ENCODE measurements around the gene OR2T4. TPM values are rescaled to one million over a fixed set of nuclear protein-coding genes. Genes with fewer than 3 reads are reported as not detected.

Gene OR2T4
- total RNA-seq = not detected

DNA sequence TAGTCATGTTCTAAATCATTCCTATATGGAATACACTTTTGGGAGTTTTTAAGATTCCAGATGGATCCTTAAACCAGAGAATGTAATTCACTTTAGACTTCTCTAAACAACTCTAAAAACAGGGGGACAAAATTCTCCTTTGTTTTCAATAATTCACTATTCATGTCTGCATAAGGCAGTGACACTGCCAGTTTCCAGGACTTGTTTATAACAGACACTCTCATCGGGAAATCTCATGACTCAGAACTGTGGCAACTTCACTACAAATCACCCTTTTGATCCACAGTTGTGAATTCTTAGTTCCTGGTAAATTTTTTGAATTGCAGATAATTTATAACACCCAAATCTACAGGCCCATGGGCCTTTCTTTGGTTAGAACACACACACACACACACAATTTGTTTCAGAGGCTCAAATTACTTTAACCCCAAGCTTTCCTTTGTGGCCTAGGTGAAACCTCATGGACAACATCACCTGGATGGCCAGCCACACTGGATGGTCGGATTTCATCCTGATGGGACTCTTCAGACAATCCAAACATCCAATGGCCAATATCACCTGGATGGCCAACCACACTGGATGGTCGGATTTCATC, at the start of gene OR2T4:
Gene OR2T4 (plus strand): TSS at position 545 of the 595 bp plus-strand sequence. CDS start 0 bp downstream, at position 545.
- no peak for ATAC-seq

DNA sequence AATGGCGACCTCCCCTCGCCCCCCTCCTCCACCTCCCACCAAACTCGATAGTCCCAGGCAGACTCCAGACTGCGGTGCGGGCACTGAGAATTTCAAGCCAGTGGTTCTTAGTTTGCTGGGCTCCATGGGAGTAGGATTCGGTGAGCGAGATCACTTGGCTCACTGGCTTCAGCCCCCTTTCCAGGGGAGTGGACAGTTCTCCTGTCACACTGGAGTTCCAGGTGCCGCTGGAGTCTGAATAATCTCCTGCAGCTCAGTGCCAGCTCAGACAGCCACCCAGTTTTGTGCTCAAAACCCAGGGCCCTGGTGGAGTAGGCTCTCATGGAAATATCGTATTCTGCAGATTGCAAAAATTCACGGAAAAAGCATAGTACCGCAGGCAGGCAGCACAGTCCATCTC, 44.7 kb upstream of the OR2T4 start:
- ATAC-seq = no peak

DNA sequence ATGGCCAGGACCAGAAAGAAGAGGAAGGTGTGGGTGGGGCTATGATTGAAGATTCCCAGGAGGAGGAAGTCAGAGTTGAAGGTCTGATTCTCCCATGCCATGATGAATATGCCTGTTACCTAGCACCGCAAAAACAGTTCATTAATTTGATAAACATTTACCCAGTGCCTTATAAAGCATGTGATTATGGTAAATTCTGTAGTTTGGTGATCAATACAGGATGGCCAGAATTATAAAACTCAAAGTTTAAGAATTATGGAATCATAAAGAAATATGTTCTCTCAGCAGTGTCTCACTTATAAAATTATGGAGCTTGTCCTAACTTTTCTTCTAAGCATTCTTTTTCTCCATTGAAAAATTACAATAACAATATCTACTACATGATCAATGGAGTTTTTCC, 37.0 kb upstream of the OR2T4 start, which contains the start of gene OR2M7:
Gene OR2M7 (minus strand): TSS at position 101 of the 400 bp plus-strand sequence. CDS start 0 bp downstream, at position 101.
- ATAC-seq = no peak

DNA sequence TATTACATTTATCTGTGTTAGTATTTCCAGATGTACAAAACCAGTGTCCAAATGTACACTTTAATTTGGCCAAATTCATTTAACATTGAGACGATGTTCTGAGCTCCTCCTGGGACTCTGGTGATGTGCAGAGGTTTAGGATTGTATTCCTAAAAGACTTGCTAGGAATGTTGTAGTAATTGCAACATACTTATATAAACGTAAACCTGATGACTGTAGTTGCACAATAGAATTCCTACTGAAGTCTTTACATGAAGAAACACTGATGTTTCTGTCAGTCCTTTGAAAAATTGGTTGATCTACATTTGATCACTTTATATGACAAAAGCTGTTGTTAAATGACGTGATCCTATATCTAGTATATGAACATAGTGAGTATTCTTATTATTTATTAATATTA, 18.0 kb upstream of the OR2T4 start:
- ATAC-seq = no peak

GRCh38 chr1:248348475-248348874, 13.0 kb upstream of the OR2T4 start, which contains the start of gene OR14C36:
TSS of gene OR14C36 (plus strand) at chr1:248348775. CDS start at chr1:248348775, 0 bp downstream.
- ATAC-seq = no peak

GRCh38 chr1:248359415-248359814, 2.0 kb upstream of the OR2T4 start:
- ATAC-seq = no peak

GRCh38 chr1:248366609-248367008, 5.1 kb downstream of the OR2T4 start:
- ATAC-seq = no peak

DNA sequence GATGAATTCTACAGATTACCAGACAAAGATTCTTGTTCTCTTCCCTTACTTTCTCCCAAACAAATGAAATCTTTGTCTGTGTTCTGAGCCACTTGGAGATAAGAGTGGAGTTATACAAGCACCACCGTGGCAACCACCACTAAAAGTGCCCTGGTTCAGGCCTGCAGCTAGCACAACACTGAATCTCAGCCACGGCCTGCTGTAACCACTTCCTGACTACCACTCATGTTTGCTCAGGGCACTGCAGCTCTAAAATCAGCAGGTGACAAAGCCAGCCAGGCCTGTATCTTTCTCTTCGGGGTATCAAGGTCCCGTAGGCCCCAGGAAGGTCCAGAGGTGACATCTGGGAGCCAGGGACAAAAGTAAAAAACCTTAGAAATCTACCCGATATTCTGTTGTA, 10.9 kb downstream of the OR2T4 start:
- ATAC-seq = no peak

DNA sequence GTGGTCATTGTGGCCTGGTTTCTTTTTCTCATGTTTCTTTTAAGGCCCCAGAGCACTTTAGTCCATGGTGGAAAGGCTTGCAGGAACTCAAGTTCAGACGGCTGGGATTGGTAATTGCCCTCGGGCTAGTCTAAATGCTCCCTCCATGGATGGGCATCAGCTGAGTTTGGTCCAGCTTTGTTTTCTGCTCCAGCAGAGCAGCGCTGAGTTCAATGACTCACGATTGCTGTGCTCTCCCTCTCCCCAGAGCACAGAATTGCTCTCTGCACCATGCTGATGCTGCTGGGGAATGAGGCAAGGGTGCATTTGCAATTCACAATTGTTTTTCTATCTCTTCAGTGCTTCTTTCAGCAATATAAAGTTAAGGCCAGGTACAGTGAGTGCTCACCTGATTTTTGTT, 12.3 kb downstream of the OR2T4 start:
- ATAC-seq = no peak

- ATAC-seq = no peak
These were observed 14.0 kb downstream of the OR2T4 start, which contains the start of gene OR2T6 for GRCh38 chr1:248375446-248375845. TSS of gene OR2T6 (plus strand) at chr1:248375746. CDS start at chr1:248387609, 11,863 bp downstream.

DNA sequence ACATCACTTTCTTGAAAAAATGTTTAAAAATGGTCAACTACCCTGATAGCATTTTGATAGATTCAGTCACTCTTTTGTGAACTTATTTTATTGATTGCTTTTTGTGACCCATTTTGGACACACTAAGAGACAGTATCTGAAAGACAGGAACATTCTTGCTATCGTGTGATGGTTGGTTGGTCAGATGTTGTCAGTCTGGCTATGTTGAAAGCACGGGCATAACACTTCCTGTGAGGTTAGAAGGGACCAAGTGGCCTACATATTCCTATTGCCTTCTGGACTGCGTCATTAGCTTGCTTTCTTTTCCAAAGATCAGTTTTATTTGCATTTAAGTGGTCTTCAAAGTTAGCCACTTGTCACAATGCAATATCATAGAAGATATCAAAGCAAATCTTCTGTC, 15.5 kb downstream of the OR2T4 start:
- ATAC-seq = no peak

GRCh38 chr1:248380854-248381253, 19.4 kb downstream of the OR2T4 start:
- ATAC-seq = no peak

DNA sequence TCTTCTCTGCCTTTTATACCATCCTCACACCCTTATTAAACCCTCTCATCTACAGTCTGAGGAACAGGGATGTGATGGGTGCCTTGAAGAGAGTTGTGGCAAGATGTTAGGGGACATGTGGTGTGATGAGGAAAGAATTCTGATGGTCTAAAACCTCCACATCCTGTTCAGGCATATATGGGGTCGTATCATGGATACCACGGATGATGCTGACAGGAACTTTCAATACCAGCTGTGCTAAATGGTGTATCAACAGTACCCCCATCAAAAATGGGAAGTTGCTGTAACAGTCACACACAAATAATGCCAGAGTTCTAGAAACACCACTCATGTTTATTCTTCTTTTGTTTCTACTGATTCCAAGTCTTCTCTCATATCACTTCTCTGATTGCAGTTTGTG, 27.0 kb downstream of the OR2T4 start:
- no peak for ATAC-seq

DNA sequence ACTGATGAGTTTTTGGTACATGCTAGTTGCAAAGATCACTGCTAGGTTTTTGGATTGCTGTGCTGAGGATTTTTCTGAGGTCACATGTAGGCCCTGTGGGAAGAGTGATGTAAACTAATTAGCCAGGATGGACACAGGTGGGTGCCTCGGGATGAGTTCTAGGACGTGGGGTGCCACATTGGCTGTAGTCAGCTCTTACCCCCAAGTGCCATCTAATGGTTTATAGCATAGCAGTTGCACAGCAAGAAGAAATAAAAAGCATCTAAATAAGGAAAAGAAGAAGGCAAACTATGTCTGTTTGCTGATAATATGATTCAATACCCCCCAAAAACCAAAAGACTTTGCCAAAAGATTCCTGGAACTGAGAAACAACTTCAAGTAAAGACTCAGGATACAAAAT, 31.6 kb downstream of the OR2T4 start:
- ATAC-seq = no peak

GRCh38 chr1:248402748-248403147, 41.3 kb downstream of the OR2T4 start, which contains the start of gene OR2T1:
TSS of gene OR2T1 (plus strand) at chr1:248403048. CDS start at chr1:248406148, 3,100 bp downstream.
- no peak for ATAC-seq

DNA sequence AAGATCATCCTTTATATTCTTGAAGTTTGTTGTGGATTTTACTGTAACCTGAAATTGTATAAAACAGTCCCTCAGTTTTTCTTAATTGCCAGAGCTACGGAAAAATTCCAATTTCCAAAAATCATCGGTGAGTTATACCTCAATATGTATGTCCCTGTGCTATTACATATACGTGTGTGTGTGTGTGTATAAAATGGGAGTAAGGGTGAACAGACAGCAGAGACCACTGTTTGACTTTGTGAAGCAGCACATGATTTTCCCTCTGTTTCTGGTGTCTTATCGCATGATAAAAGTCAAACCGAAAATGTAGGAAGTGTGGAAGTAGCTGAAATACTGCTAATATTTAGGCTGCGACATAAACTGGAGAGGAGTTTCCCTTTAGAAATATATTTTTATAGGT, 42.6 kb downstream of the OR2T4 start:
- no peak for ATAC-seq

DNA sequence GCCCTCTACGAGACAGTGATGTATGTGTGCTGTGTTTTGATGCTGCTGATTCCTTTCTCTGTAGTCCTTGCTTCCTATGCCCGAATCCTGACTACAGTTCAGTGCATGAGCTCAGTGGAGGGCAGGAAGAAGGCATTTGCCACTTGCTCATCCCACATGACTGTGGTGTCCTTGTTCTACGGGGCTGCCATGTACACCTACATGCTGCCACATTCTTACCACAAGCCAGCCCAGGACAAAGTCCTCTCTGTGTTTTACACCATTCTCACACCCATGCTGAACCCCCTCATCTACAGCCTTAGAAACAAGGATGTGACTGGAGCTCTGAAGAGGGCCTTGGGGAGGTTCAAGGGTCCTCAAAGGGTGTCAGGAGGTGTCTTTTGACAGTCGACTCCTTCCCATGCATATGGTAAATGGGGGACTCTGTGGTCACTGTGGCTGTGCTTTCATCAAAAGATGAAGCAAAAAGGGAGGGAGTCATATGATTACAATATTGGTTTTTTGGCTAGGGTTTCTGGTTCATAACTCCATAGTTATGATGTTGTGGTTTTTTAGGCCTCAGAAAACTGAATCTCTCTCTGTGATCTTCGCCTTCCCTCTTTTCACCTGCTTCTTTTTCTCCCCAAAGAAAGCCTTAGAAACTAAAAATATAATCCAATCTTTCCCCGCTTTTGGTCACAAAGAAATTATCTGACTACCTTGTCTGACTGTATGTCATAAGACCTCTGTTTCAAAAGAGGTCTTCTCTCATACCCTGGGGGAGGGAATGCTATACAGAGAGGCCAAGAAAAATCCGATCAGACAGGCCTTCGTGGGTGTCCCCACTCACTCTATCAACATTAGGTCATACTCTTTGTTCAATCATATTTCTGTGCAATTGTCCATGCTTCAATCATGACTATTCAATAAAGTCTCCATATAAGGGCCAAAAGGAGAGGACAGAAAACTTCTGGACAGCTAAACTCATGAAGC, 45.5 kb downstream of the OR2T4 start:
- ATAC-seq = no peak

Other genes with a start within 250 kb of the OR2T4 start
- not detected for gene OR2M5, start 216.5 kb upstream of the OR2T4 start, total RNA-seq
- not detected for gene OR2M2, start 186.8 kb upstream of the OR2T4 start, total RNA-seq
- gene OR2M3, start 164.4 kb upstream of the OR2T4 start, total RNA-seq = not detected
- gene OR2M4, start 130.2 kb upstream of the OR2T4 start, total RNA-seq = not detected
- not detected for gene OR2T33, start 83.7 kb upstream of the OR2T4 start, total RNA-seq
- not detected for gene OR2T12, start 58.2 kb upstream of the OR2T4 start, total RNA-seq
- gene OR2M7, start 37.1 kb upstream of the OR2T4 start, total RNA-seq = not detected
- gene OR14C36, start 12.9 kb upstream of the OR2T4 start, total RNA-seq = not detected
- gene OR2T6, start 14.1 kb downstream of the OR2T4 start, total RNA-seq = not detected
- not detected for gene OR2T1, start 41.4 kb downstream of the OR2T4 start, total RNA-seq
- gene OR2T2, start 84.0 kb downstream of the OR2T4 start, total RNA-seq = not detected
- gene OR2T3, start 111.7 kb downstream of the OR2T4 start, total RNA-seq = not detected
- gene OR2T5, start 126.9 kb downstream of the OR2T4 start, total RNA-seq = not detected
- not detected for gene OR2G6, start 146.4 kb downstream of the OR2T4 start, total RNA-seq
- not detected for gene OR2T29, start 201.1 kb downstream of the OR2T4 start, total RNA-seq
- not detected for gene OR2T34, start 213.1 kb downstream of the OR2T4 start, total RNA-seq
- not detected for gene OR2T10, start 236.0 kb downstream of the OR2T4 start, total RNA-seq